DMS53 (cell line): ENCODE measurements around the gene BTRC.
A peak's percentile ranks its signal among the peaks of the same experiment; 100 is the strongest.
"Not testable (repeated sequence)": the region's sequence is repeated elsewhere in the genome, so short reads cannot be mapped to it uniquely, and the experiment has no call there.

Experiments
- DNase-seq: peaks from one replicate; lab custom pipeline; 2025; lab: John Stamatoyannopoulos, UW

Gene BTRC

DNA sequence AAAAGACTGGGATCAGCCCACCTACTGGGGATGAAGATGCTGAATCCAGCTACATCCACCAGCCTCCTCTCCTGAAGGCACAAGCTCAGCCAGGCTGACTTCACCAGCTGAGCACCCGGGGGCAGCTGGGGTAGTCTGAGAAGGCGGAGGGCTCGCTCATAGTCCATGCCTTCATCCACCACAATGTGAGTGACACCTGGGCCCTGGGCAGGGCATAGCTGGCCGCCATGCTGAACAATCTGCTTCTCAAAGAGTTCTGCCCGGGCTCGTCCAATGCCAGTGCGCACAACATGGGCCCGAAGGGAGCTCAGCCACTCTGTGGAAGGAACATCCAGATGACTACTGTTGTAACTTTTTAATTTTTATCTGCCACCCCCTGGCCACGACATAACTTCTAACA lies 231.9 kb downstream of the BTRC start:
- no peak for DNase-seq

DNA sequence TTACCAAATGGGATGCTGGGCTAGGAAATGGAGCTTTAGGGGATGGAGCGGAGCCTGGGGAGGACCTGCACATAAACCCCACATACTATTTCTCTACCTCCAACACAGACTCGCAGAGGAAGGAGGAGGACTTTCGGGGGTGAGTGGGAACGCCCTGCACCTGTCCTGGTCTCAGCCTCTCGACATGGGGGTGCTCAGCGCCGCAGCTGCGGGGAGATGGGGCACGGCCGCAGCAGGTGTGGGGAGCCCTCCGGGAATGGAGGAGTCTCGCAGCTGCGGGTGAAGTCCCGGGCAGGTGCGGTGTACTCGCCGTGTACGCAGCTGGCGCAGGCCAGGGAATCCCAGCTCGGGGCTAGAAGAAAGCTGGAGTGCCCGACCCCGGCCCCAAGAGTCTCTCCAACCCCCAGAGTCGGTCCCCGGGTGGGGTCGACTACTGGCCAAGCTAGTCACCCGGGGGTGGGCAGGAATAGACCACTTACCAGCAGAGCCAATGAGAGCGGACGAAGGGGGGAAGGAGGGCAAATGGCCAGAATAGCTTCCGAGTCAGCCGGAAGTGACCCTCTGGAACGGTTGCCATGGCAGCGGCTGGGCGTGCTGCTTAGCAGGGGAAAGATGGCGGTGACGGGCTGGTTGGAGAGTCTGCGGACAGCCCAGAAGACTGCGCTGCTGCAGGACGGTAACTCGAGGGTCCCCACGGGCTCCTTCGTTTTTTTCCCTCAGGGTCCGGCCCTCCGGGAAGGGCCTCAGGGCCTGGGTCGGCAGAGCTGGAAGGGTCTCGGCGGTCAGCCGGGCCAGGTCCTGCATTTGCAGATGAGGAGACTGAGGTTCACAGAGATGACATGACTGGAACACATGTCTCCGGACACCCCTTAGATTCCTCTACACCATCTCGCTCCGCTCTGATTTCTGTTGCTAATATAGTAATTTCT lies 234.0 kb downstream of the BTRC start, which contains the start of the genes DPCD and POLL:
TSS of gene DPCD (plus strand) at position 597 of the 929 bp plus-strand sequence. CDS start at position 613, 16 bp downstream.
TSS of gene POLL (minus strand) at position 533 of the 929 bp plus-strand sequence. CDS start 897 bp downstream, outside the sequence.
- DNase-seq: peak; percentile 97

DNA sequence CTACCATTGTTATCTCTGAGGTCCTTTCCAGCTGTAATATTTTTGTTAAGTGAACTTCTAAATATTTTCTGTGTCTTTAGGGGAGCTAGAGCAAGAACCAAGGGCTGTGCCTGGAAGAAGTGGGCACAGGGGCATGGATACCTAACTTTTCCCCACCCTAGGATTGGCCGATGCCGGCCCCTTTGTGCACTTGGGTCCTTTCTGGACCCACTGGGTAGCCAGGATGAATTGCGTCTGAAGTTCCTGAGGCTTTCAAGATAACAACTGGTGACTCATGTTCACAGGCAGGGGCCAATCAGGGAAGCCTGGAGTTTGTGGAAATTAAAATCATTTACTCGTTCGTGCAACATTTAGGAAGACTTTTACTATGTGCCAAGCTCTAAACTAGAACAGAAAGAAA lies 234.9 kb downstream of the BTRC start:
- no peak for DNase-seq

DNA sequence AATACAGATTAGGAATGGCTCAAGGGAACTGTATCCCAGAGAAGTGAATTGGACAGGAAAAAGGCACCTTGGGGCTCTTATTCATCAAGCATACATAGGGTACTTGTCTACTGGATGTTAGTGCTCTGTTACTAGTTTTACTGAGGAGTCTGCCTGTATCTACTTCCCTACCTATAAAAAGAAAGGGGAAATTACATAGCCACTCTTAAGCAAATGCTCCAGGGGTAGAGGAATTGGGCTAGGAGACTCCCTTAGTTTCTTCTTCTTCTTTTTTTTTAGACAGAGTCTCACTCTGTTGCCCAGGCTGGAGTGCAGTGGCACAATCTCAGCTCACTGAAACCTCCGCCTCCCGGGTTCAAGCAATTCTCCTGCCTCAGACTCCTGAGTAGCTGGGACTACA lies 239.4 kb downstream of the BTRC start:
- not testable (repeated sequence) for DNase-seq

DNA sequence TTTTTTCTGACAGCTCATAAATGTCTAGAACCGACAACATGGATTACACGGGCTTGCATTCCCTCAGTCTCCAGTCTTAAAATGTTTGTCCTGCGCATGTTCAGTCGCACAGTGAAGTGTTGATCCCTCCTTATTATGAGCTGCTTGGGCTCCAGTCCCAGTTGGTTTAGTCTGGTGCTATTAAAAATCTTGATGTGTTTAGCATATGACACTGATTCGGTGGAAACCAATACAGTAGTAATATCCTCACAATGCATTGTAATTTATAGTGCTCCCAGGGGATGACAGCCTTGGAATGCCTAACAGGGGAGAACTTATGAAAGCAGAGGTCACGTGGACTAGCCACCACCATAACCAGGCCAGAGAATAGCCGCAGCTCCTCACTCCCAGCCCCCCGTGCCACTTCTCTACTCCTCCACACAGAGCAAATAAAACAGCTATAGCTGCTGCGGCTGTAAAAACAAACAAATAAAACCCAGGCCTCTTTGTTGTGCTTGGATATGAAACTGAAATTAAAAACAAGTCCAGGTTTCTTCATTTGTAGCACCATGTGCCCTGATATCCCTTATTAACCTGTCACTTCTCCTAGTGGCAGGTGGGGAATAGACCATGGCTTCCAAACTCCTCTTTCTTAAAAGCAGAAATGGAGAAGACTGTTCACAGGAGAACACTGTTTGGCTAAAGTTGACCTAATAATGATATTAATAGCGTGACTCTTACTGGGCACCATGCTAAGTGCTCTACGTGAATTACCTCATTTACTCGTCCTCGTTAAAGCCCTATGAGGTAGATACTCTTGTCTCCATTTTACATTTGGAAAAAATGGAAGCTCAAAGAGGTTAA lies 241.8 kb downstream of the BTRC start:
- peak; percentile 28 for DNase-seq

DNA sequence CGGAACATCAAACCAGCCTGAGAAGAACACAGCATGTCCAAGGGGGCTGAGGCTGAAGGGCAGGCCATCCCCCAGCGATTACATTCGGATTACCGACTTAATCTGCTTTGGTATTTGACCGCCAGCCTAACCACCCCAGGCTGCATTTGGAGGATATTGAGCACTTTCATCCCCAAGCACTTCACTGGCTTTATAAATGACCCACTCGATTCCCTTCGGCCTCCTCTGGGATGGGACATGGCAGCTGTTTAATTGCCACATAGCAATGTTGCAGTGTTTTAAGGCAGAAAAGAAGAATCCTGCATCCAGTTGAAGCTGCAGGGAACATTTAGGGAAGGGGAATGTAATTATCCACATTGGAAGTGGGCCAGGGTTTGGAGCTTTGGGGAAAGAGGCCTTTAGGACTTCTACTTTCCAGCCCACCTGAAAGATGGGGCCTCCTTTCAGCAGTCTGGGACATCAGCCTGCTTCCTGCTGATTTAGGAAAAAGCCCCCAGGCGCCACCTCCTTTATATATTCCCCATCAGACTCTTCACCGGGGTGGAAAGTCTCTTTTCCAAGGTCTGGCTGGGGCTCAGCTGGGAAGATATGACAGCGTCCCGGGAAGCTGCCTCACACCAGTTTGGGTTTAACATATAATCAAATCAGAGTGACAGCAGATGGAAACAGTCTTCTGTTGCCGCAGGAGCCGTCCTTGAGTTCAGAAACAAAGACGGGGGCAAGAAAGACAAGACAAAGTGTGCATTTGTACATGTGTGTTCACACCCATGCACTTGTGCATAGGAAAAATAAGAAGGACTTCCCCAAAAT lies 243.3 kb downstream of the BTRC start:
- no peak for DNase-seq

DNA sequence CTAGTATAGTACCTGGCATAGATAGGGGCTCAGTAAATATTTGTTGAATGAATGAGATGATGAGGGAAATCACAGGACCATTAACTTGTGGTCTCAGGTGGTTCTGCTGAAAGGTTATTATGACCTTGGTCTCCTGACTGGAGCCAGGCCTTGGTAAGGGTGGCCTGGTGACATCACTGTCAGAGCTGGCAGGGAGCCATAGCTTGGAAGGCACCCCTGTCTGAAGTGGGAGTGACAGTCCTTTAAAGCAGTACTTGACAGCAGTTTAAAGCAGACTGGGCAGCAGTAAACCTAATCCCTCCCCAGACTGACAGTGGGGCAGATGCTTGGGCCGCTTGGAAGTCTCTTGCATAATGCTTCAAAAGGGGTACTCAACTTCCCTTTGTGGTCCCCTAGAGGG lies 247.6 kb downstream of the BTRC start:
- DNase-seq: peak; percentile 80

DNA sequence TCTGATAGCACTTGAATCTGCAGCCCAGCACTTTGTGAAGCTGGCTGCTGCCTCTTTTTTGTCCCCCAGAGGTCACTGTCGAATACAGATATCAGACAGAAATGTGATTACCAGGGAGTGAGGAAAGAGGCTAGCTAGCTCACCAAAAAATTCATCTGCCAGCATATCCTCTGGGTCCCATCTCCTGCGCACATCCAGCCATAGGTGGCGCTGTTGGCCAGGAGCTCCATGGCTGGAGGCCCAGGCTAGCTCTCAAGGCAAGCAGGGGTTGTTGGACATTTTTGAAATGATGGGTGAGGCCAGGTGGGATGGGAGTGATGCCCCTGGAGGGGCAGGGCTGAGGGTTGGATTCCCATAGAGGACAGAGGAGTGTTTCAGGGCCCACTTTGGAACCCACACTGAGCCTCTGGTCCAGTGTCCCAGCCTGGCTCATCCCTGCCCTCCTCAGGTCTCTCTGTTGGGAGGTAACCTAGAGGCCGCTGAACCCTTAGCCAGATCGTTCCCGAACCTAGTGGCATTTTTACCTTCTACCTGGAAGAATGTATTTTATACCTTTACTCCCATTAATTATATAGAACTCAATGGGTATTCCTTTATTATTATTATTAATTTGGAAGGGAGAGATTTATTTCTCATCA lies 248.9 kb downstream of the BTRC start:
- peak; percentile 91 for DNase-seq
